Measurements from ENCODE around the gene NDUFS1. TPM values are rescaled to one million over a fixed set of nuclear protein-coding genes. Genes with fewer than 3 reads are reported as not detected.

NDUFS1 gene
- total and polyA plus RNA-seq, 12 donors = 15.1 to 241 (median 175) TPM

DNA sequence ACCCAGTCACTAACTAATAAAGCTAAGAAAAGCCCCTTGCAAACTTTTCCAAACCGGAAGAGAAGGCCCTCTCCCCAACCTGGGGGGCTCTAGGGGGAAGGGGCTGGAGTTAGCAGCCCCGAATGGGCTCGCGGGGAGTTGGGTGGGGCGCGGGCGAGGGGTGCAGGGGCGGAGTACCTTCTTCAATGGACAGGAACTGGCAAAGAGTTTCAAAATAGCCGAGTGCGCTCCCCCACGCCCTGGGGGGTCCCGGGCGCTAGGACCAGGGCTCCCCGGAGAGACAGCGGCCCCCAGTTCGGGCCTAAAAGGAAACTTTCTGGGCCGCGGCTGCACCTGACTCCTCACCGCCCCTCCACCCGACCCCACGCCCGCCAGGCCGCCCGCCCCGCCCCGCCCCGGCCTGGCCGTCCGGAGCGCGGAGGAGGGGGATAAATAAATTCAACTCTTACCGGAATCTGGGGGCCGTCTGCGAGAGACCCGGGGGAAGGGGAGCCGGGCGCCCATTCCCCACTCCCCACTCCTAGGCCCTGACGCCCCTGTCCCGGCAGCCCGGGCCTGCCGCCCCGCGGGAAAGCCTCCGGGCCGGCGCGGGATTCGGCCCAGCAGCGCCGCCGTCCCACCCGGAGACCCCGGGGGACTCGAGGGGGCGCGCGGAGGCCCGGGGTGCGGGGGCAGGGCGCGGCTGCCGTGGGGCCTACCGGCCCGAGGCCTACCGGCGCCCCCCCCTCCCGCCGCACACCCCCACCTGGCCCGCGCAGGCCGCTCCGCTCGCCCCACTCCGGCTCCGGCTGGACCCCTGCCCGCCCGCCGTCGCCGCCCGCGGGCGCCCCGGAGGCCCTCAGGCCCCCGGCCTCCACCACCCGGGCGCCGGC is 74.1 kb downstream of the NDUFS1 start:
- WGBS, 4 donors = 0 to 1% (median 0%) methylated on average over 4 to 85 of the region's 88 CpGs; no CpG with 5 or more reads in 1 of the 4 donors
- no peak for TF ChIP-seq POLR2A (IDR thresholded peaks at IDR 0.05)
- TF ChIP-seq, protein P1, sequence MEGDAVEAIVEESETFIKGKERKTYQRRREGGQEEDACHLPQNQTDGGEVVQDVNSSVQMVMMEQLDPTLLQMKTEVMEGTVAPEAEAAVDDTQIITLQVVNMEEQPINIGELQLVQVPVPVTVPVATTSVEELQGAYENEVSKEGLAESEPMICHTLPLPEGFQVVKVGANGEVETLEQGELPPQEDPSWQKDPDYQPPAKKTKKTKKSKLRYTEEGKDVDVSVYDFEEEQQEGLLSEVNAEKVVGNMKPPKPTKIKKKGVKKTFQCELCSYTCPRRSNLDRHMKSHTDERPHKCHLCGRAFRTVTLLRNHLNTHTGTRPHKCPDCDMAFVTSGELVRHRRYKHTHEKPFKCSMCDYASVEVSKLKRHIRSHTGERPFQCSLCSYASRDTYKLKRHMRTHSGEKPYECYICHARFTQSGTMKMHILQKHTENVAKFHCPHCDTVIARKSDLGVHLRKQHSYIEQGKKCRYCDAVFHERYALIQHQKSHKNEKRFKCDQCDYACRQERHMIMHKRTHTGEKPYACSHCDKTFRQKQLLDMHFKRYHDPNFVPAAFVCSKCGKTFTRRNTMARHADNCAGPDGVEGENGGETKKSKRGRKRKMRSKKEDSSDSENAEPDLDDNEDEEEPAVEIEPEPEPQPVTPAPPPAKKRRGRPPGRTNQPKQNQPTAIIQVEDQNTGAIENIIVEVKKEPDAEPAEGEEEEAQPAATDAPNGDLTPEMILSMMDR (IDR thresholded peaks at IDR 0.05) = no peak

DNA sequence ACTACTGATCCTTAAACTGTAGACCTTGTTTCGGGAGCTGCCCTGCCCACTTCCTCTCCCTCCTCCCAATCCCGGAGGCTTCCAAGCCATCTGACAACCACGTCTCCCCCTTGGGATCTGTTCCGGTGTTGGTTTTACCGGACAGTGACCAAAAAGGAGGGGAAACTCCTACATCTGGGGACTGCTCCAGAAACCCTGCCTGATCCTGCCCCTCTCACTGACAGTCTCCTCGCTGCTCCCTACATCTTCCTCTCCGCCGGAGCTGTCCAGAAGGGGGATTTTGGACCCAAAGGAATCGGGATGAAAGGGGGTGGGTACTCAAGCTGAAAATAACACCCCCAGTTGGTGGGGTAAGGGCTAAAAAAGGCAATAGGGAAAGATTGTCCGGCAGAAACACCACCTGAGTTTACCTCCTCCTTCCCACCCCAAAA is 74.8 kb downstream of the NDUFS1 start:
- H3K4me1 ChIP-seq (replicated peaks in 1 of 2) = peaks cover 4 to 46% of the 10 kb centered on the region in 2 donors
- no peaks in the 10 kb centered on the region for H3K27me3 ChIP-seq
- peak; percentile 68 to 91 for TF ChIP-seq POLR2A (IDR thresholded peaks at IDR 0.05)
- TF ChIP-seq, protein P1 (IDR thresholded peaks at IDR 0.05) = peak in 3 of 6 experiments; percentile 9 to 15 (median 9)
- intact Hi-C loops (cut with DNase I) = loop anchor here in 1 of 2 donors (10.0 kb wide), 1 partner anchor 60 kb away; no protein-coding TSS in a partner anchor
- peak overlapping the region in 3 of 4 donors; percentile 3 to 91 (median 90) for H3K4me3 ChIP-seq
- DNase-seq = peak; percentile 78 to 89 (median 86)
- no peaks in the 10 kb centered on the region for H3K9me3 ChIP-seq (replicated peaks in 1 of 3)
- WGBS, 4 donors = 0% methylated on average over 10 of the region's 10 CpGs
- H3K27ac ChIP-seq = peak overlapping the region; percentile 80 to 99 (median 98)
- no peaks in the 10 kb centered on the region for H3K36me3 ChIP-seq (replicated peaks in 1 of 2)

More for the DNA sequence above, 74.1 kb downstream of the NDUFS1 start:
- Histone ChIP-seq H3K27ac (peak overlapping the region; percentile 87 to 100 (median 98)), H3K27me3 (no peaks in the 10 kb centered on the region), H3K4me1 (replicated peaks in 1 of 2) (peaks cover 4 to 40% of the 10 kb centered on the region in 2 donors), H3K36me3 (replicated peaks in 1 of 2) (no peaks in the 10 kb centered on the region), H3K9me3 (replicated peaks in 1 of 3) (no peaks in the 10 kb centered on the region), H3K4me3 (peak overlapping the region; percentile 75 to 91 (median 88))
- intact Hi-C loops (cut with DNase I) = loop anchor here in 1 of 2 donors (10.0 kb wide), 1 partner anchor 60 kb away; no protein-coding TSS in a partner anchor
- DNase-seq = peak in 6 of 7 donors; percentile 27 to 48 (median 40)

DNA sequence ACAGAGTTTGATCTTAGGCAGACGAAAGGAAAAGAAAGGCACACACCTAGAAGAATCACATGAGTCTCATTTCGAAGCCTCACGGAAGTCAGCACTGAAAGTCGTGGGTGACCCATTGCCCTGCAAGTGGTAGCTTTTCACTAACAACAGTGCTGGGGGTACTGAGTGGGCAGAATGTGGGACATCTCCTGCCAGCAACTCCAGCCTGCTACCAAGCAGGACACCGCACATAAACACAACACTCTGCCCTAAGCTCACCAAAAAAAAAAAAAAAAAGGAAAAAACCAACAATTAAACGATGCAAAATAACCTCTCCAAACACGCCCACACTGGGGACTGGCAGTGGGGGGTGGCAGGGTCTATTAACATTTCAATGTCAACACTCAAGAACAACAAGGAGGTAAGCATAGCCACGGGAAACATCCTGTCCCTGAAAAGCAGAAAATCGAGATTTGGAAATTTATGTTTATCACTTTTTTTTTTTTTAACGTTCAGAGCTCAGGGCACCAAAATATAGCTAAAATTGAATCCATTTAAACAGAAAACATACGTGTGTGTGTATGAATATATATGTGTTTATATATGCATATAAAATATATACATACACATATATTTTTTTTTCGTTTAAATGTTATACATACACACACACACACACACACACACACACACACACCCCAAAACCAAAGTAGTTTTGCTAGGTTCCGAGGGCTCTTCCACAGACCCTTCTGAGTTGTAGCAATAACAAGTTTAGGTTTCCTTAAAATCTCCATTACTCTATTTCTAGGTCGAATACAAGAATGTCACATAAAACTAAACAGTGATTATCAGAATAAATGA is 75.4 kb downstream of the NDUFS1 start:
- intact Hi-C loops (cut with DNase I) = loop anchor here in 1 of 2 donors (10.0 kb wide), 1 partner anchor 59 kb away; no protein-coding TSS in a partner anchor
- Histone ChIP-seq H3K27ac (peak overlapping the region; percentile 80 to 99 (median 98)), H3K27me3 (no peaks in the 10 kb centered on the region), H3K4me3 (peak overlapping the region in 3 of 4 donors; percentile 18 to 91 (median 90)), H3K4me1 (replicated peaks in 1 of 2) (peaks cover 4 to 52% of the 10 kb centered on the region in 2 donors), H3K9me3 (replicated peaks in 1 of 3) (no peaks in the 10 kb centered on the region), H3K36me3 (replicated peaks in 1 of 2) (no peaks in the 10 kb centered on the region)
- no peak for TF ChIP-seq POLR2A (IDR thresholded peaks at IDR 0.05)
- TF ChIP-seq, protein P1 (IDR thresholded peaks at IDR 0.05) = no peak
- DNase-seq = peak in 2 of 7 donors; percentile 12 to 24
- WGBS, 4 donors = 5% methylated on average over 14 of the region's 14 CpGs
